Activated CD8-positive, alpha-beta T cell treated with anti-CD3 and anti-CD28 coated beads for 36 hours (primary cell): ENCODE measurements around the gene CC2D1A. TPM values are rescaled to one million over a fixed set of nuclear protein-coding genes. Genes with fewer than 3 reads are reported as not detected.

Experiments
- ATAC-seq: fragments of 200-7000 bp; cut with Tn5 transposase; one replicate; pipeline ENCODE4 v1.10.0; 2021; ENCODE audit warnings: mild to moderate bottlenecking, moderate library complexity
- CTCF ChIA-PET: fragments of 350-600 bp; sonication (Branson Sonifier 250); formaldehyde crosslinking; loops from one replicate; lab custom pipeline; 2021; ENCODE audit warnings: antibody characterized with exemption; lab: Charles Lee
- POLR2A ChIA-PET: fragments of 350-600 bp; sonication (Branson Sonifier 250); formaldehyde crosslinking; loops from one replicate; lab custom pipeline; 2021; ENCODE audit warnings: antibody characterized with exemption; lab: Charles Lee
- DNase-seq: peaks from one replicate; pipeline ENCODE4 v3.0.0-alpha.2; 2020
- H3K27ac Mint-ChIP-seq: one replicate; pipeline ENCODE4 v1.8.0; 2021; ENCODE audit warnings: mild to moderate bottlenecking, mixed read lengths
- H3K27me3 Mint-ChIP-seq: one replicate; pipeline ENCODE4 v1.8.0; 2021; ENCODE audit warnings: mixed read lengths
- H3K36me3 Mint-ChIP-seq: one replicate; pipeline ENCODE4 v1.8.0; 2021; ENCODE audit warnings: low read depth, mixed read lengths
- H3K4me1 Mint-ChIP-seq: one replicate; pipeline ENCODE4 v1.8.0; 2021; ENCODE audit warnings: low read depth, mixed read lengths
- H3K4me3 Mint-ChIP-seq: one replicate; pipeline ENCODE4 v1.8.0; 2021; ENCODE audit warnings: mild to moderate bottlenecking, moderate library complexity, mixed read lengths
- H3K9me3 Mint-ChIP-seq: one replicate; pipeline ENCODE4 v1.8.0; 2021; ENCODE audit warnings: mixed read lengths
- CTCF ChIP-seq: fragments of 200-600 bp; IDR thresholded peaks from one replicate; pipeline ENCODE4 v1.8.0; 2022; ENCODE audit warnings: antibody characterized with exemption, mild to moderate bottlenecking
- intact Hi-C: fragments of 100-400 bp; cut with micrococcal nuclease; formaldehyde crosslinking; loops from one replicate; pipeline ENCODE4 v1.10.0; 2022
- total RNA-seq, 2 experiments: library from RNA; stranded (reverse); gene quantifications; one replicate each; pipeline ENCODE4 v1.2.3, GENCODE V29; 2021

Gene CC2D1A
- total RNA-seq, 2 experiments from 2014 or later, result 22.4 to 23.8 TPM

DNA sequence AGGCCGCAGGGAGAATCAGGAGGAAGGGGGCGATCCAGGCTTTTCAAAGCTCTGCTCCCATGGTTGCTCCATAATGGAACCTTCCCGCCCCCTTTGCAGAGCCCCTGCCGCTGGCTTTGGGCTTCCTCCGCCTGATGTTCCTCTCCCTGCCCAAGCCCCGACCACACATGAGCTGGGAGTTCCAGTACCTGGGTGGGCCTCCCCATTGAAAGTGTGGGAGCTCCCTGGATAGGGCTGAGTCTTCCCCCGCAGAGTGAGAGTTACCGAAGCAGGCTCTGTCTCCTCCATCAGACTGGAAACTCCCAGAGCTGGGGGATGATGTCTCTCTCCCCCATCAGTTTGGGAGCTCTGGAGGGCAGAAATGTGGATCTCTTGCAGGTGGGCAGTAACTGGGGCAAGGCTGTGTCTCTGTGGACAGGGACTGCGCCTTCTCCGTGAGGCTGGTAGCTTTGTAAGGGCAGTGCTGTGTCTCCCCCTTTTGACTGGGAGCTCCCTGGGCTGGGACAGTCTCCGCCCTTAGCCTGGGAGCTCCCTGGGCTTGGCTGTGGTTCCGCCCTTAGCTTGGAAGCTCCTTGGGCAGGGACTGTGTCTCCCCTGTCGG lies 47.0 kb downstream of the CC2D1A start:
- POLR2A ChIA-PET, result interaction anchor here (0.6 to 1.5 kb wide), 8 partner anchors 19 to 1042 kb away, joined by 3 to 6 read pairs (median 3); partner anchors contain the start of gene IL27RA
- peak; percentile 13 for DNase-seq

GRCh38 chr19:13954185-13954584 lies 48.2 kb downstream of the CC2D1A start:
- Mint-ChIP-seq H3K27me3 (no peaks in the 10 kb centered on the region), H3K4me3 (peak overlapping the region; percentile 94), H3K4me1 (peaks cover 13% of the 10 kb centered on the region), H3K27ac (no peak overlapping the region), H3K9me3 (no peaks in the 10 kb centered on the region), H3K36me3 (peaks cover 8% of the 10 kb centered on the region)
- CTCF ChIA-PET, result interaction anchor here (0.9 to 1.5 kb wide), 2 partner anchors 89 to 105 kb away, joined by 3 to 7 read pairs; no protein-coding TSS in a partner anchor
- intact Hi-C loops, result no loop called here
- ATAC-seq (no peak), DNase-seq (no peak)
- no peak for TF ChIP-seq CTCF
- POLR2A ChIA-PET, result interaction anchor here (1.1 to 1.4 kb wide), 4 partner anchors 24 to 100 kb away, joined by 3 to 4 read pairs (median 3); no protein-coding TSS in a partner anchor

More for the DNA sequence above, 47.0 kb downstream of the CC2D1A start:
- Mint-ChIP-seq H3K36me3 (peaks cover 8% of the 10 kb centered on the region), H3K4me3 (peak overlapping the region; percentile 94), H3K27me3 (no peaks in the 10 kb centered on the region), H3K27ac (peak overlapping the region; percentile 80), H3K4me1 (peaks cover 13% of the 10 kb centered on the region), H3K9me3 (no peaks in the 10 kb centered on the region)
- intact Hi-C loops, result no loop called here
- CTCF ChIA-PET, result interaction anchor here (0.9 to 1.5 kb wide), 5 partner anchors 78 to 150 kb away, joined by 3 to 7 read pairs (median 5); partner anchors contain the start of genes IL27RA and MISP3
- no peak for TF ChIP-seq CTCF
- no peak for ATAC-seq

GRCh38 chr19:13955662-13956364 lies 49.8 kb downstream of the CC2D1A start:
- Mint-ChIP-seq H3K27ac (no peak overlapping the region), H3K4me1 (peaks cover 13% of the 10 kb centered on the region), H3K4me3 (no peak overlapping the region), H3K27me3 (no peaks in the 10 kb centered on the region), H3K36me3 (peaks cover 12% of the 10 kb centered on the region), H3K9me3 (no peaks in the 10 kb centered on the region)
- ChIA-PET POLR2A (no interaction called here), CTCF (no interaction called here)
- ATAC-seq, result no peak
- TF ChIP-seq CTCF, result no peak
- intact Hi-C loops, result no loop called here
- no peak for DNase-seq

GRCh38 chr19:13956365-13956744 lies 50.4 kb downstream of the CC2D1A start:
- no peak for ATAC-seq
- Mint-ChIP-seq H3K27ac (no peak overlapping the region), H3K4me1 (peaks cover 13% of the 10 kb centered on the region), H3K36me3 (peaks cover 13% of the 10 kb centered on the region), H3K9me3 (no peaks in the 10 kb centered on the region), H3K27me3 (no peaks in the 10 kb centered on the region), H3K4me3 (no peak overlapping the region)
- ChIA-PET POLR2A (no interaction called here), CTCF (no interaction called here)
- no peak for DNase-seq
- intact Hi-C loops, result no loop called here
- no peak for TF ChIP-seq CTCF

GRCh38 chr19:13957051-13957450 lies 51.0 kb downstream of the CC2D1A start:
- ChIA-PET POLR2A (no interaction called here), CTCF (no interaction called here)
- intact Hi-C loops, result no loop called here
- no peak for DNase-seq
- no peaks in the 10 kb centered on the region for H3K27me3 Mint-ChIP-seq
- no peak overlapping the region for H3K27ac Mint-ChIP-seq
- TF ChIP-seq CTCF, result no peak
- peaks cover 9% of the 10 kb centered on the region for H3K4me1 Mint-ChIP-seq
- H3K4me3 Mint-ChIP-seq, result no peak overlapping the region
- no peak for ATAC-seq
- H3K9me3 Mint-ChIP-seq, result no peaks in the 10 kb centered on the region
- H3K36me3 Mint-ChIP-seq, result peaks cover 17% of the 10 kb centered on the region
